Breast epithelium (tissue), 4 donors: Measurements from ENCODE around the gene CRLF1. TPM values are rescaled to one million over a fixed set of nuclear protein-coding genes. Genes with fewer than 3 reads are reported as not detected.

Source experiments
- DNase-seq, 2 donors: peaks; one replicate each; pipeline ENCODE4 v3.0.0-alpha.2; 2019; ENCODE audit warnings: low spot score in 2 of 2
- H3K27ac ChIP-seq, 2 donors: fragments of 200-600 bp; sonication (generic) in 1 of 2; one replicate each; pipeline ENCODE4 v1.5.1; 2016 to 2019; ENCODE audit warnings: mild to moderate bottlenecking in 1 of 2
- H3K27me3 ChIP-seq, 2 donors: fragments of 200-600 bp; sonication (generic) in 1 of 2; one replicate each; pipeline versions ENCODE4 v1.5.1 to v1.6.0; 2017 to 2019; ENCODE audit warnings: control low read depth in 1 of 2, mild to moderate bottlenecking in 1 of 2
- H3K36me3 ChIP-seq: fragments of 200-600 bp; one replicate; pipeline ENCODE4 v1.5.1; 2019
- H3K4me1 ChIP-seq, 2 donors: fragments of 200-600 bp; sonication (generic); one replicate each; pipeline ENCODE4 v1.5.1; 2016 to 2019; ENCODE audit warnings: control low read depth in 1 of 2
- H3K4me3 ChIP-seq, 3 donors: fragments of 200-600 bp; sonication (generic); 1 replicate in 2 of 3; 2 replicates in 1 of 3; pipeline ENCODE4 v1.5.1; 2016 to 2019; ENCODE audit warnings: mild to moderate bottlenecking in 3 of 3, moderate library complexity in 2 of 3
- H3K9me3 ChIP-seq, 2 donors: fragments of 200-600 bp; sonication (generic) in 1 of 2; one replicate each; pipeline ENCODE4 v1.5.1; 2016 to 2019; ENCODE audit warnings: control low read depth in 1 of 2
- POLR2A ChIP-seq: fragments of 450-650 bp; IDR thresholded peaks from one replicate; pipeline ENCODE4 v1.6.1; 2016; ENCODE audit warnings: antibody characterized with exemption, mild to moderate bottlenecking, moderate library complexity
- POLR2AphosphoS5 ChIP-seq, 3 donors: sonication (generic); formaldehyde crosslinking; IDR thresholded peaks; one replicate each; pipeline ENCODE4 v1.6.1; 2017; ENCODE audit warnings: antibody characterized with exemption in 3 of 3
- intact Hi-C: fragments of 100-400 bp; cut with DNase I; formaldehyde crosslinking; loops from one replicate; pipeline ENCODE4 v1.15.1; 2023; ENCODE audit warnings: low total_unique reads
- total RNA-seq, 3 donors: library from RNA; depleted of rRNA; stranded (reverse); fragments of >200 nt; gene quantifications; one replicate each; pipeline ENCODE4 v1.1.0, GENCODE V29; 2016
- TF ChIP-seq, protein P1 (sequence below), 3 donors: fragments of 450-650 bp; IDR thresholded peaks; one replicate each; pipeline ENCODE4 v1.5.1; 2016 to 2017; ENCODE audit warnings: antibody characterized with exemption in 3 of 3, mild to moderate bottlenecking in 3 of 3, moderate library complexity in 3 of 3

The CRLF1 gene
- total RNA-seq, 3 donors from 2014 or later, result 5.6 to 68.6 (median 21.0) TPM

DNA sequence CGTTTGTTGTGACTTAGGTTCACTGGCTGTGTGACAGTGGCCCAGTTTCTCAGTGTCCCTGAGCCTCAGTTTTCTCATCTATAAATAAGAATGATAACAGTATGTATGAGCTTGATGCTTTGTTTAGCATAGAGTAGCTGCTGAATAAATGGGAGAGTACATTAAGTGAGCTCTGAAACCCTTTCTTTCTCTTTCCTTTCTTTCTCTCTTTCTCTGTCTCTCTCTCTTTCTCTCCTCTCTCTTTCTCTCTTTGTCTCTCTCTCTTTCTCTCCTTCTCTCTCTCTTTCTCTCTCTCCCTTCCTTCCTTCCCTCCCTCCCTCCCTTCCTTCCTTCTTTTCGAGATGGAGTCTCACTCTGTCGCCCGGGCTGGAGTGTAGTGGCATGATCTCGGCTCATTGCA lies 46.9 kb downstream of the CRLF1 start:
- Histone ChIP-seq H3K27ac (peak overlapping the region; percentile 10 to 61), H3K4me3 (no peak overlapping the region), H3K9me3 (no peaks in the 10 kb centered on the region), H3K27me3 (no peaks in the 10 kb centered on the region), H3K4me1 (peaks cover 3 to 5% of the 10 kb centered on the region in 2 donors), H3K36me3 (no peaks in the 10 kb centered on the region)
- intact Hi-C loops, result no loop called here
- DNase-seq, result no peak
- no peak for TF ChIP-seq POLR2AphosphoS5 (IDR thresholded peaks at IDR 0.05)

DNA sequence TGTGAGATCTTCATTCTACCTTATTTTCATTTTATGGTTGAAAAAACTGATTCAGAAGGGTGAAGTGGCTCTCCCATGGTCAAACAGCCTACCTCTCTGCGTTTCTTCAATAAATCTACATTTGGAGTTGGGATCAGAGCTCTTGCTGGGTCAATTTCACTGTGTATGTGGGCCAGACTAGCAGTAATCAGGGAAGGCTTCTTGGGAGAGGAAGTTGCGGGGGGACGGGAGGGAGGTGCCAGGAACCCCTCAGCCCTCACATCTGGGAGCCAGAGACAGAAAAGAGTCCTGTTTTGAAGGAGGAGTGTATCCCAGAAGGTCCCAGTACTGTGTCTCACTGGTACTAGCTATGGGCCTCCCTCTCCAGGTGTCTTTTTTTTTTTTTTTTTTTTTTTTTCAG lies 48.0 kb downstream of the CRLF1 start:
- Histone ChIP-seq H3K4me1 (peaks cover 3 to 5% of the 10 kb centered on the region in 2 donors), H3K4me3 (peak overlapping the region; percentile 73 to 89 (median 84)), H3K9me3 (no peaks in the 10 kb centered on the region), H3K36me3 (no peaks in the 10 kb centered on the region), H3K27me3 (no peaks in the 10 kb centered on the region), H3K27ac (peak overlapping the region; percentile 97)
- TF ChIP-seq, protein P1, sequence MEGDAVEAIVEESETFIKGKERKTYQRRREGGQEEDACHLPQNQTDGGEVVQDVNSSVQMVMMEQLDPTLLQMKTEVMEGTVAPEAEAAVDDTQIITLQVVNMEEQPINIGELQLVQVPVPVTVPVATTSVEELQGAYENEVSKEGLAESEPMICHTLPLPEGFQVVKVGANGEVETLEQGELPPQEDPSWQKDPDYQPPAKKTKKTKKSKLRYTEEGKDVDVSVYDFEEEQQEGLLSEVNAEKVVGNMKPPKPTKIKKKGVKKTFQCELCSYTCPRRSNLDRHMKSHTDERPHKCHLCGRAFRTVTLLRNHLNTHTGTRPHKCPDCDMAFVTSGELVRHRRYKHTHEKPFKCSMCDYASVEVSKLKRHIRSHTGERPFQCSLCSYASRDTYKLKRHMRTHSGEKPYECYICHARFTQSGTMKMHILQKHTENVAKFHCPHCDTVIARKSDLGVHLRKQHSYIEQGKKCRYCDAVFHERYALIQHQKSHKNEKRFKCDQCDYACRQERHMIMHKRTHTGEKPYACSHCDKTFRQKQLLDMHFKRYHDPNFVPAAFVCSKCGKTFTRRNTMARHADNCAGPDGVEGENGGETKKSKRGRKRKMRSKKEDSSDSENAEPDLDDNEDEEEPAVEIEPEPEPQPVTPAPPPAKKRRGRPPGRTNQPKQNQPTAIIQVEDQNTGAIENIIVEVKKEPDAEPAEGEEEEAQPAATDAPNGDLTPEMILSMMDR (IDR thresholded peaks at IDR 0.05), result no peak
- no peak for TF ChIP-seq POLR2A
- no peak for TF ChIP-seq POLR2AphosphoS5 (IDR thresholded peaks at IDR 0.05)
- intact Hi-C loops, result no loop called here
- no peak for DNase-seq

DNA sequence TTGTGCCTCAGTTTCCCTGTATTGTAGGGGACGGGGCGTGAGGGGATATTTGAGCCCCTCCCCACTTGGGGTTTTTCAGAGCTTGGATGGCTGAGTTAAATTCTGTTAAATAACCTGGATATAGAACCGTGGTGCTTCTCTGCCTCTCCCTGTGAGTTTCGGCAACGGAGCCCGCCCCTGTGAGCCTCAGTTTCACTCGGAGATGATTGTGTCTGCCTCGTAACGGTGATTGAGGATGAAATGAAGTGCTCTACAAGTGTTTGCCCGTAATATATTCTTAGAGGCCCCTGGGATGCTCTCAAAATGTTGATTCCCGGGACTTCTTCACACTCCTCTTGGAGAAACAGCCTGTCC lies 48.4 kb downstream of the CRLF1 start:
- Histone ChIP-seq H3K4me1 (peaks cover 3 to 5% of the 10 kb centered on the region in 2 donors), H3K4me3 (peak overlapping the region; percentile 73 to 89 (median 84)), H3K36me3 (no peaks in the 10 kb centered on the region), H3K9me3 (no peaks in the 10 kb centered on the region), H3K27ac (peak overlapping the region; percentile 97), H3K27me3 (no peaks in the 10 kb centered on the region)
- DNase-seq, result no peak
- TF ChIP-seq POLR2AphosphoS5 (IDR thresholded peaks at IDR 0.05) (no peak), POLR2A (no peak)
- TF ChIP-seq, protein P1 (IDR thresholded peaks at IDR 0.05), result no peak
- intact Hi-C loops, result no loop called here

DNA sequence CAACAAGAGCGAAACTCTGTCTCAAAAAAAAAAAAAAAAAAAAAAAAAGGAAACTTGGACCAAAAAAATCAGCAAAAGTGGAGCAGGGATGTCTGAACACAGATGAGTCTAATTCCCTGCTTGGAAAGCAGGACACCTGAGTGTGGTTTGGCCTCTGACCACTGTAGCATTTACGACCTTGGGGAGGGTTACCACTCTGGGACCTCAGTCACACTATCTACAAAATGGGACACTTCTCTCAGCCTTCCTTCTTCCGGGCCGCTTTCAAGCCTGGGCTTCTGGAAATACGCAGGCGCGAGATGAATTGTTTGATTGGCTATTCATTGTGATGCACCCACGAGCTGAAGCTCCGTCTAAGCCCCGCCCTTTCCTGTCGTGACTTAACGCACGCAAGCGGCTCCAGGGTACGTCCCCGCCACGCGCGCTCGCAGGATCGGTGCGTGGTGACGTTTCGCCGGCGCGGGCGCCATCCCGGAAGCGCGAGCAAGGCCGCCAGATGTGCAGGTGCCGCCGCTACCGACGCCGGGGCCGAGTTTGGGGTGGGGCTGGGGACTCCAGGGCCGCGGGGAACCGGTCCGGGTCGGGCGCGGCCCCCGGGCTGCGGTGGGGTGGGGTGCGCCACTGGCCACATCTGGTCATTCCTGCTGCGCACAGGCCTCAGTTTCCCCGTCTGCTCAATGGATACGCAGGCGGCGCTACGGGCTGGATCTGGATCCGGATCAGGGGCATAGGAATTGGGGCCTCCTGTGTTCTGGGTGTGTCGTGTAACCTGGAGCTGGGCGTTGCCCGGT lies 49.0 kb downstream of the CRLF1 start, which contains the start of gene KXD1:
Gene KXD1, plus strand, starts transcription at position 460 of the 791 bp plus-strand sequence. CDS start 4,187 bp downstream, outside the sequence.
- Histone ChIP-seq H3K9me3 (no peaks in the 10 kb centered on the region), H3K4me3 (peak within 1 kb of the TSS; percentile 73 to 89 (median 84)), H3K27ac (peak within 1 kb of the TSS; percentile 97), H3K36me3 (no peaks in the 10 kb centered on the region), H3K4me1 (peaks cover 3 to 5% of the 10 kb centered on the region in 2 donors), H3K27me3 (no peaks in the 10 kb centered on the region)
- TF ChIP-seq POLR2AphosphoS5 (IDR thresholded peaks at IDR 0.05) (peak; percentile 91 to 92 (median 92)), POLR2A (peak; percentile 52)
- TF ChIP-seq, protein P1 (IDR thresholded peaks at IDR 0.05), result no peak
- peak; percentile 93 to 97 for DNase-seq
- intact Hi-C loops, result no loop called here

DNA sequence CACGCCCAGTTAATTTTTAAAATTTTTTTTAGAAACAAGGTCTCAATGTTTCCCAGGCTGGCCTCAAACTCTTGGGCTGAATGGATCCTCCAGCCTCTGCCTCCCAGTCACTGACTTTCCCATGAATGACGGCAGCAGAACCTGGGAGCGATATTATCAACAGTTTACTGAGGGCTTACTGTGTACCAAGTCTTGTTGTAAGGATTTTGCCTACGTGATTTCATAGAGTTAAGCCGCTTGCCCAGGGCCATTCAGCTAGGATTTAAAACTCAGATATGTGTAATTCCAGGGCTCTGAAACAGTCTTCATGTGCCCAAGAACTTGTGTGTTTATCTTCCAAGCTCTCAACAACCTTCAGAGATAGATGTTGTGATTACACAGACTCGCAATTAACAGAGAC lies 55.0 kb downstream of the CRLF1 start:
- intact Hi-C loops, result no loop called here

More for the DNA sequence above, 55.0 kb downstream of the CRLF1 start:
- H3K4me1 ChIP-seq, result no peaks in the 10 kb centered on the region
- DNase-seq, result no peak
- peak overlapping the region in 1 of 2 donors; percentile 3 for H3K27ac ChIP-seq
- no peaks in the 10 kb centered on the region for H3K9me3 ChIP-seq
- no peaks in the 10 kb centered on the region for H3K27me3 ChIP-seq
- no peak overlapping the region for H3K4me3 ChIP-seq
- H3K36me3 ChIP-seq, result no peaks in the 10 kb centered on the region
- no peak for TF ChIP-seq POLR2AphosphoS5 (IDR thresholded peaks at IDR 0.05)
- TF ChIP-seq POLR2A, result no peak
- TF ChIP-seq, protein P1 (IDR thresholded peaks at IDR 0.05), result no peak
